HG03575 (cell line): ENCODE measurements around the gene PRKD1.
"Not testable (repeated sequence)": the region's sequence is repeated elsewhere in the genome, so short reads cannot be mapped to it uniquely, and the experiment has no call there.

Experiments
- ATAC-seq: cut with Tn5 transposase; IDR thresholded peaks from one replicate; pipeline ENCODE4 v1.9.1; 2021; ENCODE audit not compliant: unreplicated experiment, insufficient number of reproducible peaks, low FRiP score; ENCODE audit errors: extremely low read depth

The PRKD1 gene

GRCh38 chr14:29757711-29758233, 169.9 kb downstream of the PRKD1 start:
- ATAC-seq: no peak

DNA sequence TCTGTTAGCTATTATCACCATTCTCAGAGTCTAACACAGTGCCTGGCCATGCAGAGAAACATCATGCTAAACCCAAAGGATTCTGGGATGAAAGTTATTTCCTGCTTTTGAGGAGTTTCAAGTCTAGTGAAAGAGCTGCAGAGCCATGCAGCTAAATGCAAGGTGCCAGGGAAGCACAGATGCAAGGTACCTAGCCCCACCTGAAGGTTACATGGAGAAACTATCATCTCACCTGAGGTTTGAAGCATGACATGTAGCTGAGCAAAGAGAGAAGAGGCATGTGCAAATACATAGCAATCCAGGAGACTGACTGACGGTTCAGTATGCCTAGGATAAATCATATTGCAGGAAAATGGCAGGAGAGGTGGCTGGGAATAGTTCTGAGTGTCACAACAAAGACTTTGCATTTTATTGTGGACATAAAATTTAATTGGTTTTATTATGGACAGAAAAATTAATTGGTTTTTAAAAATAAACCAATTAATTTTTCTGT, 170.4 kb downstream of the PRKD1 start:
- no peak for ATAC-seq

DNA sequence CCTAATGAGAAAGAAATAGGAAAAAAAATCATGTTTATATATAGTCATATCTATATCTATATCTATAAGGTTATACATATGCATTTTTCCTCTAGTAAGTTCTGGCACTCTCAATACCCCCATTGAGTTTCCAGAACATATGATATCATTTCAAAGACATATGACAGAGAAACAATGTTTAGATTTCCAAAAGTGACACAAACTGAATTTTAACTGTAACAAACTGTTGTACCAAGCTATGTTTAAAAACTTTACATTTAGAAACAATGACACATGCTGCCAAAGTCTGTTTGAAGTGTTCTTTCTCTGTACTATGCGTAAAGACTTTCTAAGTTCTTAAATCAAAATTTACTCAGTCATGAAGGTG, 171.6 kb downstream of the PRKD1 start:
- ATAC-seq: no peak

DNA sequence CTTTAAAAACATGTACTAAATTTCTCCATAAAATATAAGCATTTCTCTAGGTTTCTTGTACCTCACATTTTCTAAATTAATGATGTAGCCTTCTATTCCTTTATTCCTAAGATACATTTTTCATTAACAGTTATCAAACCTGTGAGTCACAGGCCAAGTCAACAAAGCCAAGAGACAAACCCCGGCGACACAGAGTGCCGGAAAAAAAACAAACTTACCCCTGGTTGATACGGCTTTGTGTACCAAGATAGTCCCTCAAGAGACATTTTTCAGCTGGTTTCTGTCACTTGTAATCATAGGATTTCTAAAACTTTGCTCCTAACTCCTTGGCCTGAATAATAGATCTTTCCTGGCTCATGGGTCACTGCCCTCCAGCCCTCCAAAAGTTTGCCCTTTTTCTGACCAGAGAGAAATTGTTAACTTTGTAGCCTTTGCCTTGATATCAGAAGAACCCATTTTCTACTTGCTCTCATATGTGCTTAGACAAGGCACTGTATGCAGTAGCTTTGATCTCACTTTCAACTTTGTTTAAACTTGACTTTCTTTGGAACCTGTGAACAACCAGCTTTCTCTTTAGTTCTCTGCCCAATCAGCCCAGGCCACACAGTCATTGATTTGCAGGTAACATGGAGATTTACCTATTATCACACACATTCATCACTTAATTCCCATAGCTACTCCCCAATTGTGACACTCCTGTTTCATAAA, 172.2 kb downstream of the PRKD1 start:
- ATAC-seq: no peak

- ATAC-seq: no peak
Measured at GRCh38 chr14:29754134-29754533, 173.5 kb downstream of the PRKD1 start.

DNA sequence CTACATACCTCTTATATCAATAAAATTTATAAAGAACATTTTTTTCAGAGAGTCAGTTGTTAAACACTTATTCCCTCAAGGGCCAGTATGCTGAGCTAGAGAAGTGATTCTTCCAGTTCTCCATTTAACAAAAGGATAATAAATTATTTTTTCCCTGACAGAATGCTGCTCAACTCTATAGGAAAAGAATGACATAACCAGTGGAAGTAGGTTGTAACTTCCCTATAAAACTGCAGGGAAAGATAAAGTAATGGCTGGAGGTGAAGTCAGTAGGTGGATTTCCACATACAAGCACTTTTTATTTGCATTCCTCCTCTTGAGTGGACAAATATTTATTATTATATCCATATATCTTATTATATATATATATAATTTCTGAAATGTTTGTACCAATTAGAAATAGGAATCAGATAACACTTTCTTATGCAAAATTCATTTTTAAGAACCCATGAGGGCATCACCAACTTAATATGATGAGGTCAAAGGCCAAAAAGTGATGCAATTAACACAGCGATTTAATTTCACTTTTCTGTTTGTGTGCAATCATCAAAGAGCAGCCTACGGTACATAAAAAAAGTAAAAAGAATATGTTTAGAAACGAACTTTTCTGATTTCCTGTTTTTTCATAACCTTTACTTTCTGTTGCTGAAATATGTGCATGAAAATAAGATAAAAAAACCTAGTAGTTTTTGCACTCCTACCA, 175.3 kb downstream of the PRKD1 start:
- ATAC-seq: no peak

GRCh38 chr14:29749829-29750228, 177.8 kb downstream of the PRKD1 start:
- ATAC-seq: no peak

- no peak for ATAC-seq
Measured at GRCh38 chr14:29749327-29749726, 178.3 kb downstream of the PRKD1 start.

DNA sequence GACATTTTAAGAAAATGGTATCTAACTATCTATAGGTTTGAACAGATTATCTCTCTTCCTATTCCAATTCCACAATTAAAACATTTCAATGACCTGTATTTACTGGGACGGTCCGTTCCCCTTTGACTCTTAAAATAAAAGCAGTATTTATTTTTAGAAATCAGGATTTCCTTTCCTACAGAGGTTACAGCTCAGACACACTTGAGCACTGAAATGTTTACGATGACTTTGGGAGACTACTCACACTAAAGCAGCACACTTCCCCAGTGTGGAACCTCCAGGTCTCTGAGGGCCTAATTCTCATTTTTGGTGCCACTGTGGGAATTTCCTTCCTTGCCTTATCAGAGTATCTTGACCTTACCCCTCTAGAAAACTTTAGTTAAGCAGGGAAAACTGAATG, 181.8 kb downstream of the PRKD1 start:
- ATAC-seq: no peak

DNA sequence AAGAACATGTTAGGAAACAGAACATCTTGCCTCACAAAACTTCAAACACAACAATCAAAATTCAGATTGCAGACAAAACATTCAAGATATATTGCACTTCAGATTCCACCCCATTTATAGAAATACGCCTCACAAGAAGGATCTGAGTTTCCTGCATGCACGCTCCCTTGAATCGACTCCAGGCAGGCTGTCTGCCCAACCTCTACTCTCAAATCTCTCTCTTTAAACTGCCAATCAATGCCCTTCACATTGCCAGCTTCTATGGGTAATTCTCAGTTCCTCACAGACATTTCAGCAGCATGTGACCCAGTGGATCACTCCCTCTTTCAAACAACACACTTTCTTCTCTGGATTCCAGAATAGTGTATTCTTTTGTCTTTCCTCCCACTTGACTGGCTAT, 184.1 kb downstream of the PRKD1 start:
- no peak for ATAC-seq

GRCh38 chr14:29741909-29742401, 185.7 kb downstream of the PRKD1 start:
- no peak for ATAC-seq

GRCh38 chr14:29740491-29740890, 187.2 kb downstream of the PRKD1 start:
- no peak for ATAC-seq

DNA sequence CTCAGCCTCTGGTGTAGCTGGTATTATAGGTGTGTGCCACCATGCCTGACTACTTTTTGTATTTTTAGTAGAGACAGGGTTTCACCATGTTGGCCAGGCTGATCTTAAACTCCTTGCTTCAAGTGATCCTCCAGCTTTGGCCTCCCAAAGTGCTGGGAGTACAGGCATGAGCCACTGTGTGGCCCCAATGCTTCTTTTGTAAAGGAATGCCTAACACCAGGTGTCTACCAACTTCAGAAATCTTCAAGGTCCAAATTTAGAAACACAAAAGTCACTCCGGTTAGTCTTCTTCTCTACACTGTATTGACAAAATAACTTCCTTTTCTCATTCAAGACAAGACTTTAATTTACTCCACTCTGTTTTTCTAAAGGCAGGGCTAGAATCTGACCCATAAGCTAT, 188.7 kb downstream of the PRKD1 start:
- ATAC-seq: no peak

DNA sequence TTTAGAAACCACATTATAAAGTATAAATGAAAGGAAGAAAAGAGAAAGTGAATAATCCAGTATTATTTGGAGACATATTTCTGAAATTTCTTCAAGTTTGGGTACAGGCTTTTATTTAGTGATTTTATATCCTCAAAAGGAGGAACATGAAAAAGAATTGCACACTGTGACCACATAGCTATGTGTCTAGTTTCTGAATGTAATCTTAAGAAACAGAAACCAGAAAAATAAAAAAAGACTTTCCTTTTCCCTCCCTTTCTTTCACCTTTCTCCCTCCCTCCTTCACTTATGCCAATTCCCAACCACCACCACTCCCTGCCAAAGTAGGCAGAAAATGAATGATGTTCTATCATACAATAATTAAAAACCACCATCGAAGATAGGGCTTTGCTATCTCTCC, 189.6 kb downstream of the PRKD1 start:
- ATAC-seq: no peak

DNA sequence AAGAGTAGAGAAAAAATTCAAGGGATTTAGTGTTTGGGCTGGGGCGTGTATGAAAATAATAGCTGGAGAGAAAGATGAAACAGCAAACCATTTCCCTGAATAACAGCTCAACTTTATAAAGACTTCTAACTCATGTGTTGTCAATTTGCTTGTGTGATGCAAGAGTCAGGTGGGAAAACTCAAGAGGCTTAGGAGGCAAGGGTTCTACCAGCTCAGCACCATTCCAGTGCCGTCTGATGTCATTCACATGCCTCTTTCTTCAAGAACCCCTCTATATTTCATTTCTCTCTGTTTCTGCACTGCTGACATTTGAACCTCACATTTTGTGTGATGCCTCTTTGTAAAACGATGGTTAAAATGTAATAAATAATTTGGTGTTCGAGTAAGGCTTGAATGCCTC, 192.2 kb downstream of the PRKD1 start:
- no peak for ATAC-seq

DNA sequence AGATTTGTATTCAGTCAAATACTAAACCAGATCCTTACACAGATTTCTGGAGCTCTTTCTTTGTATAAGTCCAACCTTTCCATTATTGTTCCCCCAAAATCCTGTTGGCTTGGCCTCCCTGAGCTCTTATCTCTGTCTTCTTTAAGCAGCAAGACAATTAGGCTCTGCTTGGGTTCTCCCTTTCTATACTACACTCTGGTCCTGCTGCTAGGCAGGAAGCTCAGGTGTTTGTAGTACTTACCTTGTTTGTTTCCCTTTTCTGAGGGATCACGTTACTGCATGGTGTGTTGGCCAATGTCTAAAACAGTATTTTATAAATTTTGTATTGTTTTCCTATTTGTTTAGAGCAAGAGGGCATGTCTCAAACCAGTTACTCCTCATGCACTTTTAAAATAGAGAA, 192.9 kb downstream of the PRKD1 start:
- ATAC-seq: no peak

GRCh38 chr14:29726560-29727331, 200.9 kb downstream of the PRKD1 start:
- ATAC-seq: not testable (repeated sequence)

DNA sequence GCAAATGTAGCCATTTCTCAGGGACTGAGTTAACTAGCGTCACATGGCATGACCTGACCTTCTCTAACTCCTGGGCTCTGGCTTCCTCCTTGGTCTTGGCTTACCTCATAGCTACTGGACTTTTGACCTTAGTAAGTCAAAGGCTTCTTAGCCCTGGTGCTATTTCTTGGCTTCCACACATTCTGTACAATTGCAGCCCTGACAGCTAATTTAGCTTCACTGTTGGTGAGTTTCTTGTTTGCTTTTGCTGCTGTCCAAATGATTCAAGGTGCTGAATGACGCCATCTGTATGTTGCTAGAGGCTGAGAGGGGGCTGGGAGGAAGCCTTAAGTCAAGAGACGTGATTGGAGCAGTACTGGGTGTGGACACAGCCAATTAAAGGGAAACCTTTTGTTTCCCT, 202.7 kb downstream of the PRKD1 start:
- ATAC-seq: no peak

DNA sequence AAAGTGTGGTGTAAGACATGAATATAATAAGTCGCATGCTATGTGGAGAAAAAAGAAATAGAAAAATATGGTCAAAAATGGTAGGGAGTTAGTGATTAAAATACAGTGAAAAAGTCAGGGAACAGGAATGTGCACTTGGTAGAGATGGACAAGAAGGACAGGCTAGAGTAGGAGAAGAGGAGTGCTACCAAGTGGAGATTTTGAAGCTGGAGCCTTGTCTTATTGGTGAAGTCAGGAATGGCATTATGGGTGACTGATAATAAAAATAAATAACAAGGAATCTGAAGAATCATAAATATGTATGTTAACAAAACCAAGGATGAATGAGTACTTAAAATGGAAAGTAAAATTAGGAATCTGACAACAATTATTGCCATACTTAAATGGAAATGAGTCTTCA, 204.8 kb downstream of the PRKD1 start:
- no peak for ATAC-seq

DNA sequence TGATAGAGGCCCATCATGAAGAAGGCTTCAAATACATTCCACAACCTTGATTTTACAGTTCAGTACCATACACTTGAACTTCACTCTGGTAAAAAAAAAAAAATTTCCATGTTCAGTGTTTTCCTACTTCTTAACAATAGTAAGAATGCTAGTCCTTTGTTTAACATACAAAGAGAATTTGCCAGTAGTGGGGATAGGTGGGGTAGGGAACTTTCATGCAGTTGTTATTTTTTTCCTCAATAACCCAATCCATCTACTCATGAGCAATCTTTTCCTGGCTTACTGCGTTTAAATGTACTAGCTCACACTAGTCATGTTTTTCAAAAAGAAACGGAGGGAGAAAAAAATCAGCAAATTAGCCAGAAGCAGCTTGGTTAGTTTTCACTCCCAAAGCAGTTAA, 206.1 kb downstream of the PRKD1 start:
- ATAC-seq: no peak
